DOHH2 (cell line): ENCODE data around the gene GGA2.

Experiments
- H3F3A ChIP-seq: fragments of 200-600 bp; sonication (generic), shearing (Covaris generic); 2 replicates; pipeline ENCODE4 v1.6.0; 2016; ENCODE audit warnings: antibody characterized with exemption, mild to moderate bottlenecking; ENCODE audit not compliant: control insufficient read depth, insufficient read depth
- H3K27ac ChIP-seq: fragments of 200-600 bp; sonication (generic); 2 replicates; pipeline ENCODE4 v1.5.1; 2014; ENCODE audit warnings: low read depth, mild to moderate bottlenecking, low read length, moderate library complexity
- H3K27me3 ChIP-seq: fragments of 200-600 bp; sonication (generic); 2 replicates; pipeline ENCODE4 v1.6.1; 2014; ENCODE audit warnings: mild to moderate bottlenecking, low read length, mixed read lengths; ENCODE audit not compliant: control insufficient read depth
- H3K36me3 ChIP-seq: fragments of 200-600 bp; sonication (generic); 2 replicates; pipeline ENCODE4 v1.6.1; 2014; ENCODE audit warnings: mild to moderate bottlenecking, low read length, moderate library complexity, mixed read lengths; ENCODE audit not compliant: control insufficient read depth
- H3K4me1 ChIP-seq: fragments of 200-600 bp; sonication (generic); 2 replicates; pipeline ENCODE4 v1.6.1; 2014; ENCODE audit warnings: mild to moderate bottlenecking, low read length, mixed read lengths; ENCODE audit not compliant: control insufficient read depth
- H3K4me2 ChIP-seq: fragments of 200-600 bp; sonication (generic); 2 replicates; pipeline ENCODE4 v1.6.0; 2014; ENCODE audit warnings: mild to moderate bottlenecking, low read length, moderate library complexity
- H3K4me3 ChIP-seq: fragments of 200-600 bp; sonication (generic); 2 replicates; pipeline ENCODE4 v1.5.1; 2014; ENCODE audit warnings: mild to moderate bottlenecking, low read length, mixed read lengths
- H3K79me2 ChIP-seq: fragments of 200-600 bp; sonication (generic); 2 replicates; pipeline ENCODE4 v1.6.1; 2014; ENCODE audit warnings: mild to moderate bottlenecking, low read length, mixed read lengths; ENCODE audit not compliant: control insufficient read depth
- H3K9me2 ChIP-seq: fragments of 200-600 bp; sonication (generic); replicated peaks from 2 replicates; pipeline ENCODE4 v1.6.1; 2014; ENCODE audit warnings: mild to moderate bottlenecking, low read length, mixed read lengths; ENCODE audit not compliant: control insufficient read depth
- H3K9me3 ChIP-seq: fragments of 200-600 bp; sonication (generic); 2 replicates; pipeline ENCODE4 v1.6.1; 2014; ENCODE audit warnings: antibody characterized with exemption, low read length, mixed read lengths; ENCODE audit not compliant: control insufficient read depth, insufficient read depth
- H4K20me1 ChIP-seq: fragments of 200-600 bp; sonication (generic); 2 replicates; pipeline ENCODE4 v1.6.0; 2014; ENCODE audit warnings: low read depth, mild to moderate bottlenecking, antibody characterized with exemption, low read length, moderate library complexity; ENCODE audit not compliant: control insufficient read depth, insufficient read depth
- EZH2phosphoT487 ChIP-seq: fragments of 200-600 bp; sonication (generic); IDR thresholded peaks from 2 replicates; pipeline ENCODE4 v1.6.1; 2017; ENCODE audit warnings: borderline replicate concordance, mild to moderate bottlenecking, antibody characterized with exemption, low read length, moderate library complexity, mixed read lengths
- TF ChIP-seq, protein P1 (sequence below): fragments of 200-600 bp; sonication (generic); IDR thresholded peaks from one replicate; pipeline ENCODE4 v1.5.1; 2014; ENCODE audit warnings: antibody characterized with exemption, mild to moderate bottlenecking, low read depth, low read length; ENCODE audit not compliant: poor library complexity, severe bottlenecking

GGA2 gene

DNA sequence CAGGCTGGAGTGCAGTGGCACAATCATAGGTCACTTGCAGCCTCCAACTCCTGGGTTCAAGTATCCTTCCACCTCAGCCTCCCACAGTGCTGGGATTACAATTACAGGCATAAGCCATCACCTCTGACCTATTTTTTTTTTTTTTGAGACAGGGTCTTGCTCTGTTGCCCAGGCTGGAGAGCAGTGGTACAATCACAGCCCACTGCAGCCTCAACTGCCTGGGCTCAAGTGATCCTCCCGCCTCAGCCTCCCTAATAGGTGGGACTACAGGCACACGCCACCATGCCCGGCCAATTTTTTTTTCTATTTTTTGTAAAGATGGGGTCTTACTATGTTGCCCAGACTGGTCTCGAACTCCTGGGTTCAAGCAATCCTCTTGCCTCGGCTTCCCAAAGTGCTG is 5.6 kb upstream of the GGA2 start:
- Histone ChIP-seq H3K27ac (peak overlapping the region; percentile 100), H3K9me2 (no peaks in the 10 kb centered on the region), H3K4me3 (peak overlapping the region; percentile 61), H3K79me2 (peaks cover 21% of the 10 kb centered on the region), H3F3A (peaks cover 79% of the 10 kb centered on the region), H3K9me3 (peaks cover 6% of the 10 kb centered on the region), H3K4me2 (peak overlapping the region; percentile 78), H3K4me1 (peaks cover 100% of the 10 kb centered on the region), H3K27me3 (no peaks in the 10 kb centered on the region), H3K36me3 (peaks cover 24% of the 10 kb centered on the region), H4K20me1 (no peaks in the 10 kb centered on the region)
- TF ChIP-seq, protein P1, sequence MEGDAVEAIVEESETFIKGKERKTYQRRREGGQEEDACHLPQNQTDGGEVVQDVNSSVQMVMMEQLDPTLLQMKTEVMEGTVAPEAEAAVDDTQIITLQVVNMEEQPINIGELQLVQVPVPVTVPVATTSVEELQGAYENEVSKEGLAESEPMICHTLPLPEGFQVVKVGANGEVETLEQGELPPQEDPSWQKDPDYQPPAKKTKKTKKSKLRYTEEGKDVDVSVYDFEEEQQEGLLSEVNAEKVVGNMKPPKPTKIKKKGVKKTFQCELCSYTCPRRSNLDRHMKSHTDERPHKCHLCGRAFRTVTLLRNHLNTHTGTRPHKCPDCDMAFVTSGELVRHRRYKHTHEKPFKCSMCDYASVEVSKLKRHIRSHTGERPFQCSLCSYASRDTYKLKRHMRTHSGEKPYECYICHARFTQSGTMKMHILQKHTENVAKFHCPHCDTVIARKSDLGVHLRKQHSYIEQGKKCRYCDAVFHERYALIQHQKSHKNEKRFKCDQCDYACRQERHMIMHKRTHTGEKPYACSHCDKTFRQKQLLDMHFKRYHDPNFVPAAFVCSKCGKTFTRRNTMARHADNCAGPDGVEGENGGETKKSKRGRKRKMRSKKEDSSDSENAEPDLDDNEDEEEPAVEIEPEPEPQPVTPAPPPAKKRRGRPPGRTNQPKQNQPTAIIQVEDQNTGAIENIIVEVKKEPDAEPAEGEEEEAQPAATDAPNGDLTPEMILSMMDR = no peak
- TF ChIP-seq EZH2phosphoT487 = no peak

DNA sequence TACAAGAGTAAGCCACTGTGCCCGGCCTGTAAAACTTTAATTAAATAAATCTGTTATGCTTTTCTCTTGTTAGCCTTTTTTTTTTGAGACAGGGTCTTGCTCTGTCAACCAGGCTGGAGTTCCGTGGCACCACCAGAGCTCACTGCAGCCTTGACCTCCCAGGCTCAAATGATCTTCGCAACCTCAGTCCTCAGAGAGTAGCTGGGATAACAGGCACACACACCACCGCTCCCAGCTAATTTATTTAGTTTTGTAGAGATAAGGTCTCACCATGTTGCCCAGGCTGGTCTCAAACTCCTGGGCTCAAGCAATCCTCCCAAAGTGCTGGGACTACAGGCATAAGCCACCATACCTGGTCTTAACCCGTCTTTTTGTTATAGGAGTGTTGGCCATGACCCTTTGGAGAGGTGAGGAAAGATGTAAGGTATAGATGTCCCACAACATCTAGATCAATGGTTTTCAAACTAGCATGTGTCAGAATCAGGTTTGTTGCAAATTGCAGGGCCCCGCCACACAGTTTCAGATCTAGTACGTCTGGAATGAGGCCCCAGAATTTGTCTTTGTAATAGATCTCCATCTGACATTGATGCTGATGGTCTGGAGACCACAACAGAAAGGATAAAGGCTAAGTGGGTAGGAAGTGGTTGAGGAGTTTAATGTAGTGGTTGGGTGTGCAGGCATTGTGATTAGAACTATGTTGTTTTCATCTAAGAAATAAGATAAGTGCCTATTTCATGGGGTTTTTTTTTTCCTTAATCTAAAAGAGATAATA is 4.3 kb upstream of the GGA2 start:
- H3K4me1 ChIP-seq = peaks cover 90% of the 10 kb centered on the region

DNA sequence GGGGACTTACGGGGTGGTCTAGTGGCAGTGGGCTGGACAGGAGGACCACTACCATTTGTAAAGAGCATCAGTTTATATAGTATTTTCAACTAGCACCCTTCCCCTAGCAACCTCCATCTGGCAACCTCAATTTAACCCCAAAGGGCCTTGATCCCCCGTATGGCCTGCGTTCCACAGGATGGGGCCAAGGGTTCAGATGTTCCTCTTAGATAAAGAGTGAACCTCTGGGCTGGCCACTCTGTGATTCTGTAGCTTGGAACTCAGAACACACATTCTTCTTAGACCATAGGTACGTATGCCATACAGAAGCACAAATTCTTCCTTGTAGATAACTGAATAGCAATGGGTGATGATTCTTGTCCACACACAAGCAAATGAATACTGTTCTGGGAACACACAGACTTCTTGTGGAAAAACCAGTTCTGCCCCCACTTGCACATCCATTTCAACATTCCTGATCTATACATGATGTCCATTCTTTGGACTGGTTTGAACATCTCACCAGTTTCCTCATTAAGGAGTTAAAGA is 1.9 kb upstream of the GGA2 start:
- Histone ChIP-seq H3K79me2 (peaks cover 58% of the 10 kb centered on the region), H3K4me2 (peak overlapping the region; percentile 100), H3K27me3 (no peaks in the 10 kb centered on the region), H3K4me3 (peak overlapping the region; percentile 88), H3F3A (peaks cover 61% of the 10 kb centered on the region), H3K27ac (peak overlapping the region; percentile 100), H3K4me1 (peaks cover 68% of the 10 kb centered on the region), H3K9me3 (no peaks in the 10 kb centered on the region), H3K36me3 (peaks cover 39% of the 10 kb centered on the region), H4K20me1 (peaks cover 11% of the 10 kb centered on the region), H3K9me2 (no peaks in the 10 kb centered on the region)
- no peak for TF ChIP-seq EZH2phosphoT487
- TF ChIP-seq, protein P1 = no peak

More for the DNA sequence above, 4.3 kb upstream of the GGA2 start:
- Histone ChIP-seq H4K20me1 (no peaks in the 10 kb centered on the region), H3K9me2 (no peaks in the 10 kb centered on the region), H3K27me3 (no peaks in the 10 kb centered on the region), H3K4me3 (0 out of 2 replicates have a peak overlapping the region, but pooled peaks have one; percentile 5), H3F3A (peaks cover 69% of the 10 kb centered on the region), H3K79me2 (peaks cover 34% of the 10 kb centered on the region), H3K9me3 (peaks cover 3% of the 10 kb centered on the region), H3K36me3 (peaks cover 23% of the 10 kb centered on the region), H3K27ac (peak overlapping the region; percentile 100), H3K4me2 (peak overlapping the region; percentile 39)
- TF ChIP-seq, protein P1 = no peak
- no peak for TF ChIP-seq EZH2phosphoT487
